Fibroblast of skin of scalp (primary cell): ENCODE data around the gene ZZZ3. TPM values are rescaled to one million over a fixed set of nuclear protein-coding genes. Genes with fewer than 3 reads are reported as not detected.
"Not testable (repeated sequence)": the region's sequence is repeated elsewhere in the genome, so short reads cannot be mapped to it uniquely, and the experiment has no call there.

Source experiments
- DNase-seq: peaks from one replicate; pipeline ENCODE4 v3.0.0-alpha.2; 2013
- polyA plus RNA-seq, 2 experiments: library from polyadenylated mRNA; unstranded; fragments of 120-200 nt; gene quantifications; one replicate each; pipeline ENCODE4 v1.2.1, GENCODE V29; 2013; ENCODE audit not compliant: insufficient read length in 2 of 2

Gene ZZZ3
- 25.0 TPM for polyA plus RNA-seq (2013, experiment 1 of 2; ENCODE audit: insufficient read length)
- polyA plus RNA-seq (2013, experiment 2 of 2; ENCODE audit: insufficient read length) = 27.8 TPM

GRCh38 chr1:77682460-77683159 is at the start of gene ZZZ3:
Gene ZZZ3 (minus strand): TSS chr1:77682658. CDS start chr1:77633354, 49,304 bp downstream.
- peak; percentile 95 for DNase-seq

GRCh38 chr1:77732090-77732489 is 49.6 kb upstream of the ZZZ3 start:
- no peak for DNase-seq

- DNase-seq = no peak
Measured at GRCh38 chr1:77725706-77726105, 43.2 kb upstream of the ZZZ3 start.

GRCh38 chr1:77718181-77718580 is 35.7 kb upstream of the ZZZ3 start:
- no peak for DNase-seq

- DNase-seq = no peak
Measured at GRCh38 chr1:77716065-77716464, 33.6 kb upstream of the ZZZ3 start.

GRCh38 chr1:77709727-77710126 is 27.3 kb upstream of the ZZZ3 start:
- no peak for DNase-seq

- no peak for DNase-seq
Measured at GRCh38 chr1:77706321-77706720, 23.9 kb upstream of the ZZZ3 start.

GRCh38 chr1:77704736-77705135 is 22.3 kb upstream of the ZZZ3 start:
- DNase-seq = no peak

- not testable (repeated sequence) for DNase-seq
Measured at GRCh38 chr1:77699673-77700072, 17.2 kb upstream of the ZZZ3 start.

GRCh38 chr1:77697441-77697840 is 15.0 kb upstream of the ZZZ3 start:
- peak; percentile 40 for DNase-seq

GRCh38 chr1:77688939-77689338 is 6.5 kb upstream of the ZZZ3 start:
- no peak for DNase-seq

- peak; percentile 46 for DNase-seq
Measured at GRCh38 chr1:77687519-77687906, 5.1 kb upstream of the ZZZ3 start.

- no peak for DNase-seq
Measured at GRCh38 chr1:77686796-77687518, 4.5 kb upstream of the ZZZ3 start.

GRCh38 chr1:77683160-77684148 is 996 bp upstream of the ZZZ3 start:
- DNase-seq = peak; percentile 95

- no peak for DNase-seq
Measured at GRCh38 chr1:77680173-77680572, 2.3 kb downstream of the ZZZ3 start.

- DNase-seq = no peak
Measured at GRCh38 chr1:77678660-77679610, 3.5 kb downstream of the ZZZ3 start.

- not testable (repeated sequence) for DNase-seq
Measured at GRCh38 chr1:77674807-77675206, 7.7 kb downstream of the ZZZ3 start.

GRCh38 chr1:77673716-77674355 is 8.6 kb downstream of the ZZZ3 start:
- peak; percentile 46 for DNase-seq

GRCh38 chr1:77673030-77673429 is 9.4 kb downstream of the ZZZ3 start:
- DNase-seq = no peak

- DNase-seq = no peak
Measured at GRCh38 chr1:77672374-77672773, 10.1 kb downstream of the ZZZ3 start.

- DNase-seq = peak; percentile 8
Measured at GRCh38 chr1:77671836-77672235, 10.6 kb downstream of the ZZZ3 start.
